Gastrocnemius medialis (tissue), 4 donors: ENCODE results near the gene ESPL1. TPM values are rescaled to one million over a fixed set of nuclear protein-coding genes. Genes with fewer than 3 reads are reported as not detected.

ENCODE experiments used
- ATAC-seq, 2 donors: fragments of 150-250 bp; one replicate each; pipeline ENCODE4 v1.9.1; 2016
- DNase-seq, 2 donors: peaks; one replicate each; pipeline ENCODE4 v3.0.0-alpha.2; 2019
- H3K27ac ChIP-seq, 4 donors: fragments of 200-600 bp; sonication (generic); 1 replicate in 1 of 4; 2 replicates in 3 of 4; pipeline ENCODE4 v1.5.1; 2016 to 2018; ENCODE audit warnings: mild to moderate bottlenecking in 2 of 4, moderate library complexity in 1 of 4
- H3K27me3 ChIP-seq, 3 donors: fragments of 200-600 bp; sonication (generic) in 2 of 3; 1 replicate in 1 of 3; 2 replicates in 2 of 3; pipeline versions ENCODE4 v1.5.1 to v1.6.0; 2016 to 2019; ENCODE audit warnings: mild to moderate bottlenecking in 1 of 3, moderate library complexity in 1 of 3
- H3K36me3 ChIP-seq, 2 donors: fragments of 200-600 bp; sonication (generic) in 1 of 2; one replicate each; pipeline ENCODE4 v1.5.1; 2017 to 2018
- H3K4me1 ChIP-seq, 2 donors: fragments of 200-600 bp; sonication (generic) in 1 of 2; one replicate each; pipeline ENCODE4 v1.5.1; 2016 to 2017; ENCODE audit warnings: mild to moderate bottlenecking in 2 of 2
- H3K4me3 ChIP-seq, 4 donors: fragments of 200-600 bp; sonication (generic) in 3 of 4; 1 replicate in 1 of 4; 2 replicates in 3 of 4; pipeline ENCODE4 v1.5.1; 2016 to 2019; ENCODE audit warnings: mild to moderate bottlenecking in 2 of 4
- H3K9me3 ChIP-seq, 3 donors: fragments of 200-600 bp; sonication (generic) in 2 of 3; 1 replicate in 1 of 3; 2 replicates in 2 of 3; pipeline ENCODE4 v1.5.1; 2016 to 2019
- POLR2A ChIP-seq, 2 donors: fragments of 450-650 bp; IDR thresholded peaks; one replicate each; pipeline ENCODE4 v1.6.1; 2017; ENCODE audit warnings: antibody characterized with exemption in 2 of 2, mild to moderate bottlenecking in 2 of 2, moderate library complexity in 2 of 2
- in situ Hi-C, 4 donors: fragments of 200-750 bp; cut with MboI; loops; one replicate each; pipeline versions ENCODE4 v1.15.0 to v1.8.0; 2017; ENCODE audit warnings: low sequenced_read_pairs in 4 of 4
- intact Hi-C: fragments of 100-400 bp; cut with DNase I; formaldehyde crosslinking; loops from one replicate; pipeline ENCODE4 v1.15.1; 2023; ENCODE audit warnings: low total_unique reads
- total RNA-seq, 4 donors: library from RNA; depleted of rRNA; stranded (reverse); fragments of >200 nt; gene quantifications; one replicate each; pipeline versions ENCODE4 v1.1.0 to v1.2.3, GENCODE V29; 2016
- TF ChIP-seq, protein P1 (sequence below), 5 experiments: fragments of 450-650 bp in 3 of 5; fragments of 200-600 bp in 2 of 5; sonication (generic) in 2 of 5; IDR thresholded peaks in 4 of 5; conservative IDR thresholded peaks in 1 of 5; 1 replicate in 4 of 5; 2 replicates in 1 of 5; pipeline ENCODE4 v1.5.1; 2016 to 2019; ENCODE audit warnings: antibody characterized with exemption in 5 of 5, mild to moderate bottlenecking in 3 of 5, moderate library complexity in 3 of 5

ESPL1 gene
- total RNA-seq, 4 donors from 2014 or later: 0.20 to 0.44 (median 0.24) TPM; not detected in 1

DNA sequence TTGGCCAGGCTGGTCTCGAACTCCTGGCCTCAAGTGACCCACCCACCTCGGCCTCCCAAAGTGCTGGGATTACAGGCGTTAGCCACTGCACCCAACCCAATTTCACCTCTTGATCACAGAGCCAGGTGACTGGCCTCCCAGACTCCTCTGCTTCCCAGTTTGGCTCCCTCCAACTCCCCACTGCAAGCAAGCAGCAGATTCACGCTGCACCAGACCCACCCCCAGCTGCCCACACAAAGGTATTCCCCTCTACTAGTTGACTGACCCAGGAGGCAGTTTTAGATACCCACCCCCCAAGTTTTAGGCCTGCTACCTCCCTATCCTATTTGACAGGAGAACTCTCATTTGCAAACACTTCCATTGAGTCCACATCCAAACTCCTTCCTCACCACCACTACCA is 41.3 kb upstream of the ESPL1 start:
- TF ChIP-seq, protein P1, sequence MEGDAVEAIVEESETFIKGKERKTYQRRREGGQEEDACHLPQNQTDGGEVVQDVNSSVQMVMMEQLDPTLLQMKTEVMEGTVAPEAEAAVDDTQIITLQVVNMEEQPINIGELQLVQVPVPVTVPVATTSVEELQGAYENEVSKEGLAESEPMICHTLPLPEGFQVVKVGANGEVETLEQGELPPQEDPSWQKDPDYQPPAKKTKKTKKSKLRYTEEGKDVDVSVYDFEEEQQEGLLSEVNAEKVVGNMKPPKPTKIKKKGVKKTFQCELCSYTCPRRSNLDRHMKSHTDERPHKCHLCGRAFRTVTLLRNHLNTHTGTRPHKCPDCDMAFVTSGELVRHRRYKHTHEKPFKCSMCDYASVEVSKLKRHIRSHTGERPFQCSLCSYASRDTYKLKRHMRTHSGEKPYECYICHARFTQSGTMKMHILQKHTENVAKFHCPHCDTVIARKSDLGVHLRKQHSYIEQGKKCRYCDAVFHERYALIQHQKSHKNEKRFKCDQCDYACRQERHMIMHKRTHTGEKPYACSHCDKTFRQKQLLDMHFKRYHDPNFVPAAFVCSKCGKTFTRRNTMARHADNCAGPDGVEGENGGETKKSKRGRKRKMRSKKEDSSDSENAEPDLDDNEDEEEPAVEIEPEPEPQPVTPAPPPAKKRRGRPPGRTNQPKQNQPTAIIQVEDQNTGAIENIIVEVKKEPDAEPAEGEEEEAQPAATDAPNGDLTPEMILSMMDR (IDR thresholded peaks at IDR 0.05 in 4 of 5, conservative IDR thresholded peaks at IDR 0.05 in 1 of 5): no peak
- TF ChIP-seq POLR2A (IDR thresholded peaks at IDR 0.05): no peak
- in situ Hi-C loops (no loop called here), intact Hi-C loops (no loop called here)
- peaks cover 16 to 19% of the 10 kb centered on the region in 2 donors for H3K4me1 ChIP-seq
- H3K36me3 ChIP-seq: no peaks in the 10 kb centered on the region
- DNase-seq: no peak
- H3K4me3 ChIP-seq: no peak overlapping the region
- no peak for ATAC-seq
- no peak overlapping the region for H3K27ac ChIP-seq
- no peaks in the 10 kb centered on the region for H3K9me3 ChIP-seq
- peaks cover 0 to 5% (median 0%) of the 10 kb centered on the region in 3 donors for H3K27me3 ChIP-seq

- H3K4me1 ChIP-seq: peaks cover 12 to 18% of the 10 kb centered on the region in 2 donors
- peaks cover 0 to 10% (median 3%) of the 10 kb centered on the region in 3 donors for H3K27me3 ChIP-seq
- no peaks in the 10 kb centered on the region for H3K9me3 ChIP-seq
- no peak for DNase-seq
- intact Hi-C loops (no loop called here), in situ Hi-C loops (no loop called here)
- no peak for ATAC-seq
- H3K36me3 ChIP-seq: no peaks in the 10 kb centered on the region
- H3K27ac ChIP-seq: no peak overlapping the region
- TF ChIP-seq, protein P1 (IDR thresholded peaks at IDR 0.05 in 4 of 5, conservative IDR thresholded peaks at IDR 0.05 in 1 of 5): no peak
- TF ChIP-seq POLR2A (IDR thresholded peaks at IDR 0.05): no peak
- H3K4me3 ChIP-seq: no peak overlapping the region
These were observed 40.8 kb upstream of the ESPL1 start for GRCh38 chr12:53227341-53227740.

DNA sequence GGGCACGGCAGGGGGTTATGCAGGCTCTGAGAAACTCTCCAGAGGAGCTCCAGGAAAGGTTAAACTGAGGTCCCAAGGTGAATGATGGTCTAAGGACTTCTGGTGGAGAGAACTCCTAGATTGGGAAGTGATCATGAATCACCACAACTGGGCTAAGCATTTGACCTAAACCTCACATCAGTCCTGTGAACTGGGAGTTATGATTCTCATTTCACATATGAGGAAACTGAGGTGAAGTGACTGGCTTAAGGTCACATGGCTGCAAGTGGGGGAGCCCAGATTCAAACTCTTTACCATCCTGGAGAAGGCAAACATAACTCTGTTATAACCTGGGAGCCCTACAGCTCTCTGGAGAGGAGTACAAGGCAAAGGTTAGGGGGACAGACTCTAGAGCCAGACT is 40.3 kb upstream of the ESPL1 start:
- intact Hi-C loops: no loop called here
- H3K36me3 ChIP-seq: no peaks in the 10 kb centered on the region
- in situ Hi-C loops: no loop called here
- ATAC-seq (no peak), DNase-seq (no peak)
- H3K4me3 ChIP-seq: no peak overlapping the region
- peaks cover 5 to 15% (median 8%) of the 10 kb centered on the region in 3 donors for H3K27me3 ChIP-seq
- no peak for TF ChIP-seq POLR2A (IDR thresholded peaks at IDR 0.05)
- TF ChIP-seq, protein P1 (IDR thresholded peaks at IDR 0.05 in 4 of 5, conservative IDR thresholded peaks at IDR 0.05 in 1 of 5): no peak
- H3K9me3 ChIP-seq: no peaks in the 10 kb centered on the region
- no peak overlapping the region for H3K27ac ChIP-seq
- peaks cover 9 to 19% of the 10 kb centered on the region in 2 donors for H3K4me1 ChIP-seq

DNA sequence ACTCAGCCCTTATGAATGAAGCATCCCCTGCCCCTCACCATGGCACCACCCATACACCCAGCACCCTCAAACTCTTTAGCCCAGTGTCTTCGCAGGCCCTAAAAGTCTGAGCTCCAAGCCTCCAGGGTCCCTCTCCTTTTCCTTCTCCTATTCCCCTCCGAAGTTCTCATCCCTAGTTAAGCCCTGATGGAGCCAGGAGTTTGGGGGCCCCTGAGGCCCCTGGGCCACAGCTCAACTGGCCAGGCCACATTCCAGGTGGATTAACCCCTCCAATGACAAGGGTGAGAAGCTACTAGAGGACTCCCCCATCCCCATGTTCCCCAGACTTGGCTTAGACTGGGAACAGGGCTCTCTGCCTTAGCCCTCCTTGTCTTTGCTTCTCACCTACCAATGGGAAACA is 38.6 kb upstream of the ESPL1 start:
- DNase-seq (no peak), ATAC-seq (no peak)
- in situ Hi-C loops: no loop called here
- Histone ChIP-seq H3K27me3 (peaks cover 12 to 29% (median 23%) of the 10 kb centered on the region in 3 donors), H3K27ac (no peak overlapping the region), H3K4me1 (peaks cover 5 to 21% of the 10 kb centered on the region in 2 donors), H3K36me3 (no peaks in the 10 kb centered on the region), H3K4me3 (no peak overlapping the region), H3K9me3 (no peaks in the 10 kb centered on the region)
- intact Hi-C loops: no loop called here
- TF ChIP-seq, protein P1 (IDR thresholded peaks at IDR 0.05 in 4 of 5, conservative IDR thresholded peaks at IDR 0.05 in 1 of 5): no peak
- TF ChIP-seq POLR2A (IDR thresholded peaks at IDR 0.05): no peak
